ENCODE data around the gene LRRC9.
"Not testable (repeated sequence)": the region's sequence is repeated elsewhere in the genome, so short reads cannot be mapped to it uniquely, and the experiment has no call there.

LRRC9 gene

DNA sequence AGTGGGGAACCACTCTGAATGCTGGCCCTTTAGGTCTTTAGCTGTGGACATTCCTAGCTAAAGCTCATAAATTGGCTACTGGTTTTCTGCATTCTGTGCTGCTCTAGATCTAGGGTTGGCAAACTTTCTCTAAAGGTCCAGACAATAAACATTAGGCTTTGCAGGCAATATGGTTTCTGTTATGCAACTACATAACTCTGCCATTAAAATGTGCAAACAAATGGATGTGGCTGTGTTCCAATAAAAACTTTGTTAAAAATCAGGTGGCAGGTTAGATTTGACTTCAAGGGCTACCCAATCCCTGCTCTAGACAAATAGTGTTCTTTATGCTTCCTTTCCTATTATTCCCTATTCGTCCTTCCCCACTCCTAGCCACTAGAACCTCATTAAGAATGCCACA, 6.8 kb upstream of the LRRC9 start:
- Histone ChIP-seq H3K9ac (ENCODE audit: low read length) (no peak overlapping the region), H3K4me1 (ENCODE audit: control insufficient read depth, insufficient read depth, low read length) (no peaks in the 10 kb centered on the region), H3K4me3 (ENCODE audit: low read length) (no peak overlapping the region), H3K27me3 (replicated peaks; ENCODE audit: control insufficient read depth, insufficient read depth, low read length) (peaks cover 3% of the 10 kb centered on the region), H3K9me3 (ENCODE audit: control insufficient read depth, low read length) (no peaks in the 10 kb centered on the region), H3K36me3 (ENCODE audit: control insufficient read depth, insufficient read depth, low read length, severe bottlenecking) (no peaks in the 10 kb centered on the region)
- no peak for DNase-seq (ENCODE audit: low read depth)

DNA sequence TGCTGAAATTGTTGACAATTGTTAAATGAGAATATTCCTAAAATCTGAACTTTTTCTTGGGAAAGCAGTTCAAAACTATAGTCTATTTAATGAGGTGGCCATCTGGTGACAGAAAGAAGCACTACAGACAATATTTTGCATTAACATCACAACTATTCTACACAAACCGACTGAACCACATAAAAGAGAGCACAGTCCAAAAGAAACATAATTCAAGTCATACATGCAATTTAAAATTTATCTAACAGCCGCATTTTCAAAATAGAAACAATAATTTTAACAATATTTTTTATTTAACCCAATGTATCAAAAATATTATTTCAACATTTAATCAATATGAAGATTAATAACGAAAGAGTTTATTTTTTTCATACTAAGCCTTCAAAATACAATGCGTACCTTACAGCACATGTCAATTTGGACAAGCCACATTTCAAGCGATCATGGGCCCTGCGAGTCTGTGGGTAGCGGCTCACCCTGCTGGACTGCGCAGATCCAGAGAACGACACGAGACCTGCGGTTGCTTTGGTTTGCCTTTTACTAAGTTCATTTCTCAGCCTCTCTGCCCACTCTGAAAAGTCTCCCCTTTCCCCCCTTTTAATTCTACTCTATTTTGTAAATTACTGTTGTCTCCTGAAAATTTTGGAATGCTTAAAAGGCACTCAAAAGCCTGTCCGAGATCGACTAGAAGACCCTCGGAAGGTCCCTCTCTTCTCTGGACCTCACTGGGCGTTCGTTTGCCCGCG, 947 bp upstream of the LRRC9 start:
- Histone ChIP-seq H3K27me3 (replicated peaks; ENCODE audit: control insufficient read depth, insufficient read depth, low read length) (no peaks in the 10 kb centered on the region), H3K9me3 (ENCODE audit: control insufficient read depth, low read length) (no peaks in the 10 kb centered on the region), H3K4me3 (ENCODE audit: low read length) (peak overlapping the region; percentile 86), H3K9ac (ENCODE audit: low read length) (peak overlapping the region; percentile 77), H3K36me3 (ENCODE audit: control insufficient read depth, insufficient read depth, low read length, severe bottlenecking) (no peaks in the 10 kb centered on the region), H3K4me1 (ENCODE audit: control insufficient read depth, insufficient read depth, low read length) (peaks cover 10% of the 10 kb centered on the region)
- peak; percentile 65 for DNase-seq (ENCODE audit: low read depth)

DNA sequence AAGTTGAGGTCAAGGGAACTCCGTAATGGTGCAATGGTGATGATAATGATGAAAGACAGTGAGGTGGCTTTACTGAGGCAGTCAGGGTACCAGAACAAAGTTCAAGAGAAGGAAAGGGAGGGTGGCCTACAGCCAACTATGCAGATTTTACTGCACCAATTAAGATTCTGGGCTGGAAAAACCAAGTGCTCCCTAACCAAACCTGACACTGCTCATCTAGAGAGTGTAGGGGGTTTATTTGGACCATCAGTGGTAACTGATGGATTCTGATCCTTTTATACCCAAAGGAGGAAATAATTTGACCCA, 387 bp downstream of the LRRC9 start:
- no peak for DNase-seq (ENCODE audit: low read depth)
- no peaks in the 10 kb centered on the region for H3K36me3 ChIP-seq (ENCODE audit: control insufficient read depth, insufficient read depth, low read length, severe bottlenecking)
- no peaks in the 10 kb centered on the region for H3K27me3 ChIP-seq (replicated peaks; ENCODE audit: control insufficient read depth, insufficient read depth, low read length)
- H3K4me1 ChIP-seq (ENCODE audit: control insufficient read depth, insufficient read depth, low read length): peaks cover 10% of the 10 kb centered on the region
- H3K9ac ChIP-seq (ENCODE audit: low read length): no peak overlapping the region
- no peaks in the 10 kb centered on the region for H3K9me3 ChIP-seq (ENCODE audit: control insufficient read depth, low read length)
- H3K4me3 ChIP-seq (ENCODE audit: low read length): peak overlapping the region; percentile 16

DNA sequence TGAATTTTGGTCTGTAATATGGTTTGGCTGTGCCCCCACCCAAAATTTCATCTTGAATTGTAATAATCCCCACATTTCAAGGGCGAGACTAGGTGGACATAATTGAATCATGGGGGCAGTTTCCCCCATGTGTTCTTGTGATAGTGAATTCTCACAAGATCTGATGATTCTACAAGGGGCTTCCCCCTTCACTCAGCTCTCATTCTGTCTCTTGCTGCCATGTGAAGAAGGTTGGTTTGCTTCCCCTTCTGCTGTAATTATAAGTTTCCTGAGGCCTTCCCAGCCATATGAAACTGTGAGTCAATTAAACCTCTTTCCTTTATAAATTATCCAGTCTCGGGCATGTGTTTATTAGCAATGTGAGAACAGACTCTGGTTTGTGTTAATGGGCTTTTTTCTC, 5.9 kb downstream of the LRRC9 start:
- no peak overlapping the region for H3K4me3 ChIP-seq (ENCODE audit: low read length)
- H3K27me3 ChIP-seq (replicated peaks; ENCODE audit: control insufficient read depth, insufficient read depth, low read length): no peaks in the 10 kb centered on the region
- no peak overlapping the region for H3K9ac ChIP-seq (ENCODE audit: low read length)
- no peaks in the 10 kb centered on the region for H3K9me3 ChIP-seq (ENCODE audit: control insufficient read depth, low read length)
- no peak for DNase-seq (ENCODE audit: low read depth)
- no peaks in the 10 kb centered on the region for H3K36me3 ChIP-seq (ENCODE audit: control insufficient read depth, insufficient read depth, low read length, severe bottlenecking)
- no peaks in the 10 kb centered on the region for H3K4me1 ChIP-seq (ENCODE audit: control insufficient read depth, insufficient read depth, low read length)

GRCh38 chr14:59926534-59926933, 6.6 kb downstream of the LRRC9 start:
- no peaks in the 10 kb centered on the region for H3K4me1 ChIP-seq (ENCODE audit: control insufficient read depth, insufficient read depth, low read length)
- H3K4me3 ChIP-seq (ENCODE audit: low read length): no peak overlapping the region
- no peak for DNase-seq (ENCODE audit: low read depth)
- H3K9me3 ChIP-seq (ENCODE audit: control insufficient read depth, low read length): no peaks in the 10 kb centered on the region
- H3K36me3 ChIP-seq (ENCODE audit: control insufficient read depth, insufficient read depth, low read length, severe bottlenecking): no peaks in the 10 kb centered on the region
- no peaks in the 10 kb centered on the region for H3K27me3 ChIP-seq (replicated peaks; ENCODE audit: control insufficient read depth, insufficient read depth, low read length)
- no peak overlapping the region for H3K9ac ChIP-seq (ENCODE audit: low read length)

DNA sequence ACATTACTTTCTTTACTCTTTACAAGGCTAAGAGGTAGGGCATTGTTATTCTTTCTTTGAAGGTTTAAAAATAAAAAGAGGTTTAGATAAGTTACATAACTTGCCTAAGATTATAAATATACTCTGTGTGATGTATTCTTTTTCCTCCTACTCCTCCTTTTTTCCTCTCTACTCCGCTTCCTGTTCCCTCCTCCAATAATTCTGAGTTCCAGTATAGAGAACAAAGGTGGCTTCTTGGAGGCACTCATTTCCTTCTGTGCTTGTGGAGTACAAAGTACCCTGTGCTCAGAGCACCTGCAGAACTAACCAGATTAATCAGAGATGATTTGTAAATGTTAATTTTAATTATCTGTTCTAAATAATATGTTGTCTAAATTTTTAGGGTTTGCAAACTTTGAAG, 11.3 kb downstream of the LRRC9 start:
- DNase-seq (ENCODE audit: low read depth): no peak
- Histone ChIP-seq H3K4me3 (ENCODE audit: low read length) (no peak overlapping the region), H3K9me3 (ENCODE audit: control insufficient read depth, low read length) (no peaks in the 10 kb centered on the region), H3K4me1 (ENCODE audit: control insufficient read depth, insufficient read depth, low read length) (no peaks in the 10 kb centered on the region), H3K36me3 (ENCODE audit: control insufficient read depth, insufficient read depth, low read length, severe bottlenecking) (no peaks in the 10 kb centered on the region), H3K9ac (ENCODE audit: low read length) (no peak overlapping the region), H3K27me3 (replicated peaks; ENCODE audit: control insufficient read depth, insufficient read depth, low read length) (no peaks in the 10 kb centered on the region)

DNA sequence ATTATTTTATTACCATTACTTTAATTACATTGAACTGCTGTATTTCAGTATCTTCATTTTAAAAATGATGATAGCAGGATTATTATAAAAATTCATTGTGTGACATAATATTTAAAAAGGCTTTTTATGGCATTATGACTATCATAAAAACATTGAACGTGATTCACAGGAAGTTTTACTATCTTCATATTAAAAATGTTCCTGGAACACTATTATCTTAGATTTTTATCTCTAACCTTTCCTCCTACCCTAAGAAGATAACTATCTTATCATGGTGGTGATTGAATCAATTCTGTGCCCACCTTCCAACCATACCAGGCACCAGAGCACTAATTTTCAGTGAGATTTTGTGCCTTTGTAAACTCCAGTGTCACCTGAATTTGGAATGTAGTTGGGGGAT, 16.2 kb downstream of the LRRC9 start:
- Histone ChIP-seq H3K27me3 (replicated peaks; ENCODE audit: control insufficient read depth, insufficient read depth, low read length) (no peaks in the 10 kb centered on the region), H3K4me1 (ENCODE audit: control insufficient read depth, insufficient read depth, low read length) (no peaks in the 10 kb centered on the region), H3K4me3 (ENCODE audit: low read length) (no peak overlapping the region), H3K9me3 (ENCODE audit: control insufficient read depth, low read length) (no peaks in the 10 kb centered on the region), H3K36me3 (ENCODE audit: control insufficient read depth, insufficient read depth, low read length, severe bottlenecking) (no peaks in the 10 kb centered on the region), H3K9ac (ENCODE audit: low read length) (no peak overlapping the region)
- no peak for DNase-seq (ENCODE audit: low read depth)

- Histone ChIP-seq H3K36me3 (ENCODE audit: control insufficient read depth, insufficient read depth, low read length, severe bottlenecking) (no peaks in the 10 kb centered on the region), H3K27me3 (replicated peaks; ENCODE audit: control insufficient read depth, insufficient read depth, low read length) (no peaks in the 10 kb centered on the region), H3K9ac (ENCODE audit: low read length) (no peak overlapping the region), H3K4me1 (ENCODE audit: control insufficient read depth, insufficient read depth, low read length) (no peaks in the 10 kb centered on the region), H3K9me3 (ENCODE audit: control insufficient read depth, low read length) (no peaks in the 10 kb centered on the region), H3K4me3 (ENCODE audit: low read length) (no peak overlapping the region)
- no peak for DNase-seq (ENCODE audit: low read depth)
Observed at GRCh38 chr14:59939828-59940227, 19.9 kb downstream of the LRRC9 start.

DNA sequence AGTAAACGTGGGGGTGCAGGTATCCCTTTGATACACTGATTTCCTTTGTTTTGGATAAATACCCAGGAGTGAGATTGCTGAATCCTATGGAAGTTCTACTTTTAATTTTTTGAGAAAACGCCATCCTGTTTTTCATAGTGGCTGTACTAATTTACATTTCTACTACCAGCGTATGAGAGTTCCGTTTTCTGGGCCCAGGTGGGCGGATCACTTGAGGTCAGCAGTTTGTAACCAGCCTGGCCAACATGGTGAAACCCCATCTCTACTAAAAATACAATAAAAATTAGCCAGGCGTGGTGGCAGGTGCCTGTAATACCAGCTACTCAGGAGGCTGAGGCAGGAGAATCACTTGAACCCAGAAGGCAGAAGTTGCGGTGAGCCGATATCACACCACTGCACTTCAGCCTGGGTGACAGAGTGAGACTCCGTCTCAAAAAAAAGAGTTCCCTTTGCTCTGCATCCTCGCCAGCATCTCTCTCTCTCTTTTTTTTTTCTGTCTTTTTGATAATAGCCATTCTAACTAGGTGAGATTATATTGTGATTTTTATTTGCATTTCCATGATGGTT, 22.4 kb downstream of the LRRC9 start:
- H3K4me3 ChIP-seq (ENCODE audit: low read length); DNase-seq (ENCODE audit: low read depth): not testable (repeated sequence)

DNA sequence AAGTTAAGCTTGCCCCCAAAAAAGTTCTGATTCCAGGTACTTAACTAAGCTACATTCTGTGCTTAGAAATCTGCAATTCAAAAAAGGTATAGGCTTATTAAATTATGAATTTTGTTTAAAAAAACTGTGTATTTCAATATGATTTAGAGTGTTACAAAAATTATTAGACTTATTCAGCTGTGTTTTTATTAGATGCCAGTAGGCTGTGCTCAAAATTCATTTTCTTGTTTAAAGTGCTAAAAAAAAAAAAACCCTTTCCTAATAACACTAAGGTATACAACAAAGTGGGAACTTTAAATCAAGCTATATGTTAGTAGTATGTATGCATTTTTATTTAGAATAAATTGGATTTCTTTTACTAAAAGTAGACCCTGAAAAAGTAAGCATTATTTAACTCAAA, 25.0 kb downstream of the LRRC9 start:
- Histone ChIP-seq H3K9me3 (ENCODE audit: control insufficient read depth, low read length) (no peaks in the 10 kb centered on the region), H3K9ac (ENCODE audit: low read length) (no peak overlapping the region), H3K36me3 (ENCODE audit: control insufficient read depth, insufficient read depth, low read length, severe bottlenecking) (no peaks in the 10 kb centered on the region), H3K4me3 (ENCODE audit: low read length) (no peak overlapping the region), H3K27me3 (replicated peaks; ENCODE audit: control insufficient read depth, insufficient read depth, low read length) (no peaks in the 10 kb centered on the region), H3K4me1 (ENCODE audit: control insufficient read depth, insufficient read depth, low read length) (no peaks in the 10 kb centered on the region)
- DNase-seq (ENCODE audit: low read depth): no peak

More for the DNA sequence above, 22.4 kb downstream of the LRRC9 start:
- not testable (repeated sequence) for H3K4me1 ChIP-seq (ENCODE audit: control insufficient read depth, insufficient read depth, low read length); H3K9me3 ChIP-seq (ENCODE audit: control insufficient read depth, low read length); H3K27me3 ChIP-seq (replicated peaks; ENCODE audit: control insufficient read depth, insufficient read depth, low read length); H3K36me3 ChIP-seq (ENCODE audit: control insufficient read depth, insufficient read depth, low read length, severe bottlenecking); H3K9ac ChIP-seq (ENCODE audit: low read length)

DNA sequence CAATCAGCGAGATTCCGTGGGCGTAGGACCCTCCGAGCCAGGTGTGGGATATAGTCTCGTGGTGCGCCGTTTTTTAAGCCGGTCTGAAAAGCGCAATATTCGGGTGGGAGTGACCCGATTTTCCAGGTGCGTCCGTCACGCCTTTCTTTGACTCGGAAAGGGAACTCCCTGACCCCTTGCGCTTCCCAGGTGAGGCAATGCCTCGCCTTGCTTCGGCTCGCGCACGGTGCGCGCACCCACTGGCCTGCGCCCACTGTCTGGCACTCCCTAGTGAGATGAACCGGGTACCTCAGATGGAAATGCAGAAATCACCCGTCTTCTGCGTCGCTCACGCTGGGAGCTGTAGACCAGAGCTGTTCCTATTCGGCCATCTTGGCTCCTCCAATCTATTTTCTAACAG, 32.2 kb downstream of the LRRC9 start:
- H3K4me1 ChIP-seq (ENCODE audit: control insufficient read depth, insufficient read depth, low read length); H3K4me3 ChIP-seq (ENCODE audit: low read length); DNase-seq (ENCODE audit: low read depth); H3K27me3 ChIP-seq (replicated peaks; ENCODE audit: control insufficient read depth, insufficient read depth, low read length); H3K9ac ChIP-seq (ENCODE audit: low read length); H3K36me3 ChIP-seq (ENCODE audit: control insufficient read depth, insufficient read depth, low read length, severe bottlenecking): not testable (repeated sequence)
- peaks cover 21% of the 10 kb centered on the region for H3K9me3 ChIP-seq (ENCODE audit: control insufficient read depth, low read length)

DNA sequence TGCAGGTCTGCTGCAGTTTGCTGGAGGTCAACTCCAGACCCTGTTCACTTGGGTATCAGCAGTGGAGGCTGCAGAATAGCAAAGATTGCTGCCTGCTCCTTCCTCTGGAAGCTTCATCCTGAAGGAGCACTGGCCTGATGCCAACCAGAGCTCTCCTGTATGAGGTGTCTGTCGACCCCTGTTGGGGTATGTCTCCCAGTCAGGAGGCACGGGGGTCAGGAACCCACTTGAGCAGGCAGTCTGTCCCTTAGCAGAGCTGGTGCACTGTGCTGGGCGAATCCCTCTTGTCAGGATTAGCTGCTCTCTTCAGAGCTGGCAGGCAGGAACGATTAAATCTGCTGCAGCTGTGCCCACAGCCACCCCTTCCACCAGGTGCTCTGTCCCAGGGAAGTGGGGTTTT, 37.9 kb downstream of the LRRC9 start:
- not testable (repeated sequence) for H3K4me1 ChIP-seq (ENCODE audit: control insufficient read depth, insufficient read depth, low read length); DNase-seq (ENCODE audit: low read depth); H3K9ac ChIP-seq (ENCODE audit: low read length); H3K36me3 ChIP-seq (ENCODE audit: control insufficient read depth, insufficient read depth, low read length, severe bottlenecking); H3K27me3 ChIP-seq (replicated peaks; ENCODE audit: control insufficient read depth, insufficient read depth, low read length); H3K4me3 ChIP-seq (ENCODE audit: low read length)
- H3K9me3 ChIP-seq (ENCODE audit: control insufficient read depth, low read length): peaks cover 27% of the 10 kb centered on the region

Measured in adipocyte (in vitro differentiated cells).